ENCODE data around the gene HEXIM1. TPM values are rescaled to one million over a fixed set of nuclear protein-coding genes. Genes with fewer than 3 reads are reported as not detected.

HEXIM1 gene
- polyA plus RNA-seq, 1 donor: 22.1 TPM

DNA sequence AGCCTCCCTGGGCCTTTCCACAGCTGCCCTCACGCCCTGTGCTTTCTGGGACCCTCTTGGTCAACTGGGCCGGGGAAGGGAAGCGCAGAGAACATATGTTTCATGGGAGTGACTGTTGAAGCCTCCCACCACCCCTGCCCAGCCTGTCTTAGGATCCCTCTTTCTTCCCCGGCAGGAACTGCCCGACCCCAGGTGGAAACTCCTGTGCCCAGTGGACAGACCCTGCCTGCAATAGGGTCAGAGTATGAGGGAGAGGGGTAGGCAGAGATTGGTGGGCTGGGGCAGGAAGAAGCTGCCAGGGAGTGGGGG lies 23.9 kb downstream of the HEXIM1 start:
- no peak for DNase-seq (ENCODE audit: low read depth)

DNA sequence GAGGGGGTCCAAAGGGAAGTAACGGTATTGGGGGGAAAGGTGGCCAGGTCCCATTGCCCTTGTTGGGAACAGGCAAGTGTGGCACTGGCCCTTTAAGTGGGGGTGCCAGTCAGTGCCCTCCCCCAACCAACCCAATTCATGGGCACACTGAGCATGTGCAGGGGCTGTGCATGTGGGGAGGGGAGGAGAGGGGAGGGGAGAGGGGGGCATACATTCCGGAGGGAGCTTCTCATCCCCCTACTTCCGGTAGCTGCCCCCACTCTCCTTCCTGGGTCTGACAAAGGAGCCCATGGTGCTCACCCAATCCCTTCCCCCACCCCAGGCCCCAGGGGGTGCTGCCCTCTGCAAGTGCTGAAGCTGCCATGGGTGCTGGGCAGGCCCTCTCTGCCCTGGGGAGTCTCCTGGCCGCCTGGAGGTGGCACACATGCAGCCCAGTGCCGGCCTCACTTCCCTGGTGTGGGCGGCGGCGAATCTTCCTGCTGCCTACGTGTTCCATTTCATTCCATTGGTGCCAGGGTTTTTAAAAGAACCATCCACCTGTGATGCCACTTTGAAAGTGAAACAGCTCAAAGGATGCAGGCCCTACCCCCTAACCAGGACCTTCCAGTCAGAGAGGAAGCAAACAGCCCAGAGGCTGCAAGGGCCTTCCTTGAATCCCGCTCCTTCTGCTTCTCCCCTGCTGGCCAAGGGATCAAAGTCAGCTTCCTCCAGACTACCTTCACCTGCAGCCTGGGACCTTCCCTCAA lies 24.4 kb downstream of the HEXIM1 start:
- DNase-seq (ENCODE audit: low read depth): no peak

- no peak for DNase-seq (ENCODE audit: low read depth)
Measured at GRCh38 chr17:45175759-45176115, 27.5 kb downstream of the HEXIM1 start.

GRCh38 chr17:45177563-45177962 lies 29.3 kb downstream of the HEXIM1 start:
- no peak for DNase-seq (ENCODE audit: low read depth)

DNA sequence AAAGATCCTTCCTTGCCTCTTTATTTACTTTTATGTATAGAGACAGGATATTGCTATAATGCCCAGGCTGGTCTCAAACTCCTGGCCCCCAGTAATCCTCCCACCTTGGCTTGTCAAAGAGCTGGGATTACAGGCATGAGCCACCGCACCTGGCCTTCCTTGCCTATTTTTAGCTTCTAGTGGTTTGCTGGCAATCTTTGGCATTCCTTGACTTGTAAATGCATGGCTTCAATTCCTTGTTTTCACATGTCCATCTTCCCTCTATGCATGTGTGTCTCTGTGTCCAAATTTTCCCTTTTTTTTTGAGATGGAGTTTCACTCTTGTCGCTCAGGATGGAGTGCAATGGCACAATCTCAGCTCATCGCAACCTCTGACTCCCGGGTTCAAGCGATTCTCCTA lies 35.9 kb downstream of the HEXIM1 start:
- DNase-seq (ENCODE audit: low read depth): no peak

DNA sequence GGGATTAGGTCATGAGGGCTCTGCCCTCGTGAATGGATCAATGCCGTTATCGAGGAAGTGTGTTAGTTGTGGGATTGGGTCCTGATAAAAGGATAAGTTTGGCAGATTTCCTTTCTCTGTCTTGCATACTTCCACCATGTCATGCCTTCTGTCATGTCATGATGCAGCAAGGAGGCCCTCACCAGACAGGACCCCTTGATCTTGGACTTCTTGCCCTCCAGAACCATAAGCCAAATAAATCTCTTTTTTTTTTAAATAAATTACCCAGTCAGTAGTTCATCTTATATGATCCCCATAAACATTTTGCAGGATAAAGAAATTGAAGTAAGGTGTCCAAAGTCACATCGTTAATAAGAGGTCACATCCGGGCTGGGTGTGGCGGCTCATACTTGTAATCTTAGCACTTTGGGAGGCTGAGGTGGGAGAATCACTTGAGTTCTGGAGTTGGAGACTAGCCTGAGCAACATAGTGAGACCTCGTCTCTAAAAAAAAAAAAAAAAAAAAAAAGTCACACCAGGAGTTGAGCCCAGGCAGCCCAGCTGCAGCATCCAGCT lies 38.6 kb downstream of the HEXIM1 start:
- DNase-seq (ENCODE audit: low read depth): no peak

- DNase-seq (ENCODE audit: low read depth): no peak
Measured at GRCh38 chr17:45189009-45189408, 40.7 kb downstream of the HEXIM1 start.

DNA sequence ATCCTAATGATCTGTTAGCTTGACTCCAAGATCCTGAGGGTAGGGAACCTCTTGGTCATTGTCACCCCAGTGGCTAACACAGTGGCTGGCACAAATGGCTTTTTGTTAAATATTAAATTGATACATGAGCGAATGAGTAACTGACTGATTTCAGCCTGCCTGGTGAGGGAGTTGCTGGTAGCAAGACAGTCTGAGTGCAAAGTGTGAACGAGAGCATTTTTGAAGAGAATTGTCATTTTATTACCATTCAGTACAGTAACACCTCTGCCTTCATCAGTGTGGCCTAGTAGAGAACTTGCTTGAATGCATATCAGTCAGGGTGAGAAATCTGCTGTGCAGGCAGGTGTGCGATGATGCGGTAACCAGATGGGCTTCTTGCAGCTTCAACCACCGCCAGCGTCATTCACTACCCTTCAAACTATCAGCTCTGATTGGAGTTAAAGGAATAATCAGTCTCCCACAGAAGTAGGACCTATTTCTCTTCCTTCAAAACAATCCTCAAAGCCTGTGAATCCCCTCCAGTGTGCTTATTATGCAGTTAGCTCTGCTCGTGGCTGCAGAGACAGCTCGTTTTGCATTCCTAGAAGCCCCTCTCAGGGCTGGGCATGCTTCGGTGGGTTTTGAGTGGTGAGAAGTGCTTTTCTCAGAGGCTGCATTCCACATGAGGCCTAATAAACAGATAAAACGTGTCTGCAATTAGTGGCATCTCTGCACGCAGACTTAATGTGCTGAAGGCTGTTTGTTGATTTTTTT lies 42.4 kb downstream of the HEXIM1 start:
- DNase-seq (ENCODE audit: low read depth): no peak

DNA sequence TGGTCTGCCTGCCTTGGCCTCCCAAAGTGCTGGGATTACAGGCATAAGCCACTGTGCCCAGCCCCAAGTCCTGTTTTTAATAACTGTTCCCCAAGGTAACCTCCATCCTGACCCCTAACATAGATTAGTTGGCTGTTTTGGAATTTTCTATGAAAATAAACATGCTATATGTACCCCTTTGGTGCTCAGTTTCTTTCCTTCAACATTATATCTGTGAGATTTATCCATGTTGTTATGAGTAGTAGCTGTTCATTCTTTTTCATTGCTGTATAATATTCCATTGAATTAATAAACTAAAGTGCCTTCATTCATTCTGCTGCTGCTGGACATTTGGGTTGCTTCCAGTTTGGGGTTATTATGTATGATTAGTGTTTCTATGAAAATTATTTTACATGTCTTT lies 47.1 kb downstream of the HEXIM1 start:
- DNase-seq (ENCODE audit: low read depth): no peak

- no peak for DNase-seq (ENCODE audit: low read depth)
Measured at GRCh38 chr17:45197108-45197507, 48.8 kb downstream of the HEXIM1 start.

- DNase-seq (ENCODE audit: low read depth): peak; percentile 60
Measured at GRCh38 chr17:45197555-45198334, 49.5 kb downstream of the HEXIM1 start.

GRCh38 chr17:45200701-45201100 lies 52.4 kb downstream of the HEXIM1 start:
- no peak for DNase-seq (ENCODE audit: low read depth)

GRCh38 chr17:45201457-45201856 lies 53.2 kb downstream of the HEXIM1 start:
- DNase-seq (ENCODE audit: low read depth): no peak

Other genes with a start within 250 kb of the HEXIM1 start
- 55.3 TPM for gene EFTUD2, start 249.0 kb upstream of the HEXIM1 start, polyA plus RNA-seq (ENCODE audit: insufficient read length)
- gene GFAP, start 233.0 kb upstream of the HEXIM1 start, polyA plus RNA-seq (ENCODE audit: insufficient read length): 0.38 TPM
- 7.7 TPM for gene KIF18B, start 200.7 kb upstream of the HEXIM1 start, polyA plus RNA-seq (ENCODE audit: insufficient read length)
- 1.9 TPM for gene C1QL1, start 180.2 kb upstream of the HEXIM1 start, polyA plus RNA-seq (ENCODE audit: insufficient read length)
- 28.6 TPM for gene DCAKD, start 96.8 kb upstream of the HEXIM1 start, polyA plus RNA-seq (ENCODE audit: insufficient read length)
- gene NMT1, start 87.2 kb upstream of the HEXIM1 start, polyA plus RNA-seq (ENCODE audit: insufficient read length): 37.3 TPM
- gene PLCD3, start 16.0 kb upstream of the HEXIM1 start, polyA plus RNA-seq (ENCODE audit: insufficient read length): 33.6 TPM
- 4.9 TPM for gene ACBD4, start 12.8 kb upstream of the HEXIM1 start, polyA plus RNA-seq (ENCODE audit: insufficient read length)
- 6.7 TPM for gene HEXIM2, start 13.4 kb downstream of the HEXIM1 start, polyA plus RNA-seq (ENCODE audit: insufficient read length)
- gene FMNL1, start 73.4 kb downstream of the HEXIM1 start, polyA plus RNA-seq (ENCODE audit: insufficient read length): 4.4 TPM
- 0.11 TPM for gene SPATA32, start 113.6 kb downstream of the HEXIM1 start, polyA plus RNA-seq (ENCODE audit: insufficient read length)
- gene MAP3K14, start 168.5 kb downstream of the HEXIM1 start, polyA plus RNA-seq (ENCODE audit: insufficient read length): 8.4 TPM

All from forelimb muscle (tissue), 1 donor.